ENCODE data around the gene CBX4. TPM values are rescaled to one million over a fixed set of nuclear protein-coding genes. Genes with fewer than 3 reads are reported as not detected.
A peak's percentile ranks its signal among the peaks of the same experiment; 100 is the strongest.

CBX4 gene
- total and polyA plus RNA-seq, 2 of the 13 experiments (the other 11 are each of a cell fraction or from before 2014, with no cell fraction given), result 25.8 to 50.8 TPM

- TF ChIP-seq GABPB1 (CRISPR knock-in tag; IDR thresholded peaks at IDR 0.05) (peak; percentile 96), NR0B2 (CRISPR knock-in tag; IDR thresholded peaks at IDR 0.05) (peak; percentile 94), ZNF350 (CRISPR knock-in tag; IDR thresholded peaks at IDR 0.05; ENCODE audit: borderline replicate concordance, low read depth) (peak; percentile 67; the same call in 1 of the 2 replicates), ZNF275 (CRISPR knock-in tag; IDR thresholded peaks at IDR 0.05; ENCODE audit: borderline replicate concordance) (peak; percentile 94), ZFP82 (CRISPR knock-in tag; IDR thresholded peaks at IDR 0.05; ENCODE audit: borderline replicate concordance) (peak; percentile 89), HDAC1 (CRISPR knock-in tag; IDR thresholded peaks at IDR 0.05) (peak; percentile 60), HNRNPH1 (optimal IDR thresholded peaks at IDR 0.05; ENCODE audit: low read depth, low read length) (no peak), ZXDC (CRISPR knock-in tag; IDR thresholded peaks at IDR 0.05) (peak; percentile 41; the same call in 1 of the 2 replicates), PAWR (CRISPR knock-in tag; IDR thresholded peaks at IDR 0.05; ENCODE audit: borderline replicate concordance) (no peak), ZNF292 (CRISPR knock-in tag; IDR thresholded peaks at IDR 0.05; ENCODE audit: borderline replicate concordance, low read depth) (no peak), ZNF446 (CRISPR knock-in tag; IDR thresholded peaks at IDR 0.05) (peak; percentile 99), AHR (CRISPR knock-in tag; IDR thresholded peaks at IDR 0.05) (peak; percentile 90; the same call in 1 of the 2 replicates), ZSCAN31 (CRISPR knock-in tag; IDR thresholded peaks at IDR 0.05; ENCODE audit: low read depth) (no peak), ESRRA (CRISPR knock-in tag; IDR thresholded peaks at IDR 0.05; ENCODE audit: low read depth) (peak; percentile 70), REPIN1 (CRISPR knock-in tag; IDR thresholded peaks at IDR 0.05; ENCODE audit: borderline replicate concordance, low read depth) (no peak), TAF1 (CRISPR knock-in tag; IDR thresholded peaks at IDR 0.05) (peak; percentile 43; the same call in 1 of the 2 replicates), ZNF569 (CRISPR knock-in tag; IDR thresholded peaks at IDR 0.05; ENCODE audit: borderline replicate concordance) (0 out of 2 replicates have a peak, but pooled peaks have one; percentile 45), ZNF772 (CRISPR knock-in tag; IDR thresholded peaks at IDR 0.05) (peak; percentile 75; the same call in 1 of the 2 replicates), ZNF737 (CRISPR knock-in tag; IDR thresholded peaks at IDR 0.05; ENCODE audit: borderline replicate concordance) (peak; percentile 74; the same call in 1 of the 2 replicates), PHF21A (CRISPR knock-in tag; IDR thresholded peaks at IDR 0.05) (peak; percentile 47; the same call in 1 of the 2 replicates), CCDC6 (CRISPR knock-in tag; IDR thresholded peaks at IDR 0.05) (peak; percentile 96), SNAPC5 (CRISPR knock-in tag; IDR thresholded peaks at IDR 0.05; ENCODE audit: borderline replicate concordance) (no peak), ZNF598 (CRISPR knock-in tag; IDR thresholded peaks at IDR 0.05; ENCODE audit: borderline replicate concordance) (peak; percentile 98), ZFP62 (CRISPR knock-in tag; IDR thresholded peaks at IDR 0.05) (no peak), SMC3 (IDR thresholded peaks at IDR 0.05; ENCODE audit: low read length) (no peak)
These were observed 35.0 kb downstream of the CBX4 start (continued) for GRCh38 chr17:79803997-79804855.
